ENCODE results near the gene ATP2C2.

Gene ATP2C2

GRCh38 chr16:84513666-84514065, 145.3 kb downstream of the ATP2C2 start:
- ChIA-PET POLR2A (no interaction called here), CTCF (interaction anchor here (0.7 to 9.2 kb wide), 2 partner anchors 27 to 108 kb away, joined by 6 to 49 read pairs; no protein-coding TSS in a partner anchor)
- DNase-seq (ENCODE audit: extremely low spot score) = no peak
- TF ChIP-seq CTBP1 (IDR thresholded peaks at IDR 0.05; ENCODE audit: borderline replicate concordance) = no peak
- no peak for TF ChIP-seq L3MBTL2 (conservative IDR thresholded peaks at IDR 0.05)
- TF ChIP-seq SP1 (IDR thresholded peaks at IDR 0.05) = no peak
- no peak for TF ChIP-seq ZNF384 (IDR thresholded peaks at IDR 0.05)
- TF ChIP-seq TARDBP (IDR thresholded peaks at IDR 0.05) = no peak
- TF ChIP-seq FOXM1 (IDR thresholded peaks at IDR 0.05; ENCODE audit: borderline replicate concordance) = no peak
- no peak for TF ChIP-seq BHLHE40 (IDR thresholded peaks at IDR 0.05; ENCODE audit: borderline replicate concordance)
- TF ChIP-seq ELF4 (IDR thresholded peaks at IDR 0.05) = no peak
- no peak for TF ChIP-seq FOXK2 (IDR thresholded peaks at IDR 0.05)
- no peak for TF ChIP-seq SUZ12 (IDR thresholded peaks at IDR 0.05)
- TF ChIP-seq PKNOX1 (IDR thresholded peaks at IDR 0.05) = no peak
- no peak for TF ChIP-seq NFRKB (IDR thresholded peaks at IDR 0.05)
